GM19193 (cell line): ENCODE measurements around the gene MEIS1.

Experiments
- POLR2A ChIP-seq: IDR thresholded peaks from 4 replicates; pipeline ENCODE4 v1.6.1; 2011; ENCODE audit not compliant: insufficient read depth, insufficient read length; ENCODE audit errors: extremely low read depth

The MEIS1 gene

GRCh38 chr2:66469214-66469902, 34.4 kb downstream of the MEIS1 start:
- TF ChIP-seq POLR2A = no peak

DNA sequence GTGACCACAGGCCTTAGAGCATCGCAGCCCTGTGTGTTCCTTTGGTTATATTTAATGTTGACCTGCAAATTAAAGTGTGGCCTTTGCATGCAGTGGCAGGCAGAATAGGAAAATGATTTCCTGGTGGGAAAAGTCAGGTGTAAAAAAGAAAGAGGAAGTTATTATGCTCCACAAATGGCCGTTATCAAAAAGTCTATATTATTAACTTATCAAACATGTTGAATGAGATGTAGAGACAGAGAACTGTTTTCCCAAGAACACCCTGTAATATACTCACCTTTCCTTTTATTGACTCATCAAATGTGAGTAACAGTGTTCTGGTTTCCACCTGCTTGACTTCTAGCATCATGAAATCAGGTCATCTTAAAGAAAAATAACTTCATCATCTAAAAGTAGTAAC, 35.3 kb downstream of the MEIS1 start:
- no peak for TF ChIP-seq POLR2A

DNA sequence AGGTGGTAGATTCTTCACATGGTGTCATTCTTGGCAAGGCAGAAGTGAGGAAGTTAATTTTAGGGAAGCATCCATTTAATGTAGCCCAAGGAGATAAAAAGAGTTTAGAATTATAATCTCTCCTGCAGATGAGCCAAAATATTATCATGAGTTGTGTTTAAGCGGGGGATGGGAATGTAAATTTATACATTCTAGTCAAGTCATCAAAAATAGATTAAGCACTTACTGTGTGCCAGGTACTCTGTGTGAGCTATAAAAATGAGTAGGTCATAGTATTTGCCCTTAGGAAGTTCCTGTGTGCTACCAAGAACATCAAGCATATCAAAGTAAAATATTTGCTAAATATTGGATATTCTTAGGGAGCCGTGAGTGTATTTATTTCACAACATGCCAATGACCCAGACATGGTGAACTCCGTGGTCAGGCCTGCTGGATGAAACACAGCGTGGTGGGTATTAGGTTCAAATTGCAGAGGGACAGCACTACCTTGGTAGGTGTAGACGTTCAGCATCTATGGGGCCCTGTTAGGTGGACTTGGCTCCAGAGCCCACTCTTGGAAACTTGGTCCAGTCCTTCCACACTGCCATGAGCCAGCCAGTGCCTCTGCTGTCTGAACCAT, 37.4 kb downstream of the MEIS1 start:
- TF ChIP-seq POLR2A = no peak

DNA sequence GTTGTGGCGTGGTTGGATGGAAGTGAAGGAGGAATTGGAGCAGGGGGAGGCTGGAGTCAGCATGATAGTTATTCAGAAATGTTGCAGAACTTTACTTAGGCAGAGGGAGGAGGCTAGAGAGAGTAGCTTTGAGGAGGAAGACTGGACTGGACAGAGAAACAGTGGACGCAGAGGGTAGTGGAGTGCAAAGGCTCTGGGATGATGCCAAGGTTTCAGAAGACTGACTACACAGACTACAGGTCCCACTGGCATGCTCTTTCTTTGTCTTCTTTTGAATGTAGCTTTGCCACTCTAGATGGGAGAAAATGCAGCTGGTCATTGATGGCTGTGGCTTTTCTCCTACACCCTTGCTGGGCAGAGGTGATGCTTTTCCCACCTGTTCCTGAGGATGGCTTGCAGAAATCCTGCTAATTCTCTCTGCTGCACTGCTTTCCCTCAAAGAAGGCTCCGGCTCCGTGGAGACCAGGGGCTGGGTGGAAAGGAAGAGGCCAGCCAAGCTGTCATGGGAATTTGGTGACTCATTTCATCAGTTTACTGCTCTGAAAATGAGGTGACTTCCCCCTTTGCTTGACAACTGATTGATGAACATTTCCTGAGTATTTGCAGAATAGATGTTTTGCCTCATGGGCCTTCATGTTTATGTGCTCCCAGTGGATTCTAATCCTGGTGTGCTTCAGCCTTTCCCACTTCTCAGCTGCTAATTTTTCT, 42.4 kb downstream of the MEIS1 start:
- no peak for TF ChIP-seq POLR2A

GRCh38 chr2:66478299-66478698, 43.4 kb downstream of the MEIS1 start:
- no peak for TF ChIP-seq POLR2A

DNA sequence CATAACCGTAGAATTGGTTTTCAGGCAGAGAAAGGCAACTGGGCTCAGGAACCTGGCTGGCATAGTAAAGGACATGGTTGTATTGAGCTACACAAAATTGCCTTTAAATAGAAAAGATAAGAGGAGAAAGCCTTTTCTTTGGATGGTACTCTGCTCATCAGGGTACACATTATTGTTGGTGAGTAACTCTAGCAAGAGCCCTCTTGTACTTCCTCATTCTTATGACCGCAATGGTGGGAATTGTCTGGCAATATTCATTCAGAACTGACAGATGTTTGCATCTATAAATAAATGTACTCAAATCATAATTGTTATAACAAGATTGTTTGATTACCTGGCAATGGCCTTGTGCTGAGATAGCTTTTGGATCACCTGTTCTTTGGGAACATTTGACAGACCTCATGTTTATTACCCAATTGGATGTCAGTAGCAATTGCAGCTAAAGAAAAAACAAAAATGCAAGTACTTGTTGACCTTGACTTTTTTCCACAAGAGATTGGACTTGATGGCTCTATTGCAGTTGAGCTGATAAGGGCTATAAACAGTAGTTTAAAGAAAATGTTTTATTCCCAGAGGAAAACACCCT, 43.9 kb downstream of the MEIS1 start:
- TF ChIP-seq POLR2A = no peak

- TF ChIP-seq POLR2A = no peak
Observed at GRCh38 chr2:66481100-66481549, 46.2 kb downstream of the MEIS1 start.

GRCh38 chr2:66488946-66489345, 54.0 kb downstream of the MEIS1 start:
- no peak for TF ChIP-seq POLR2A

DNA sequence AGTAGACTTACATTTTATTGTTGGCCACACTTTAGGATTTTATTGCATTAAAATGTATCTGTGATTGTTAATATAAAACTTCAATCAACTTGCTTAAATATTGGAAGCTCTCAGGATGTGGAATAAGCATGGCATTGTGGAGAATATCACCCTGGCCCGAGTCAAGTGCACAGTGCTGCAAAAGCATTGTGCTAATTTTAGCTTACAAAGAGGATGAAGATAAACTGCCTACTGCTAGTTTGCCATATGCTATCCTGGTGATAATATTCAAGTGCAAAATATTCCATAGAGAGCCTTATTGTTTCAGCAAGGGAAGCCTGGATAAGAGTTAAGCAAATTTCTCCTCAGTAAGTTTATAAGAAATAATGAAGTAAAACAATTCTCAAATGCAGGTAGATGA, 54.5 kb downstream of the MEIS1 start:
- TF ChIP-seq POLR2A = no peak

GRCh38 chr2:66490588-66491001, 55.7 kb downstream of the MEIS1 start:
- no peak for TF ChIP-seq POLR2A

- no peak for TF ChIP-seq POLR2A
Observed at GRCh38 chr2:66494708-66495107, 59.8 kb downstream of the MEIS1 start.

DNA sequence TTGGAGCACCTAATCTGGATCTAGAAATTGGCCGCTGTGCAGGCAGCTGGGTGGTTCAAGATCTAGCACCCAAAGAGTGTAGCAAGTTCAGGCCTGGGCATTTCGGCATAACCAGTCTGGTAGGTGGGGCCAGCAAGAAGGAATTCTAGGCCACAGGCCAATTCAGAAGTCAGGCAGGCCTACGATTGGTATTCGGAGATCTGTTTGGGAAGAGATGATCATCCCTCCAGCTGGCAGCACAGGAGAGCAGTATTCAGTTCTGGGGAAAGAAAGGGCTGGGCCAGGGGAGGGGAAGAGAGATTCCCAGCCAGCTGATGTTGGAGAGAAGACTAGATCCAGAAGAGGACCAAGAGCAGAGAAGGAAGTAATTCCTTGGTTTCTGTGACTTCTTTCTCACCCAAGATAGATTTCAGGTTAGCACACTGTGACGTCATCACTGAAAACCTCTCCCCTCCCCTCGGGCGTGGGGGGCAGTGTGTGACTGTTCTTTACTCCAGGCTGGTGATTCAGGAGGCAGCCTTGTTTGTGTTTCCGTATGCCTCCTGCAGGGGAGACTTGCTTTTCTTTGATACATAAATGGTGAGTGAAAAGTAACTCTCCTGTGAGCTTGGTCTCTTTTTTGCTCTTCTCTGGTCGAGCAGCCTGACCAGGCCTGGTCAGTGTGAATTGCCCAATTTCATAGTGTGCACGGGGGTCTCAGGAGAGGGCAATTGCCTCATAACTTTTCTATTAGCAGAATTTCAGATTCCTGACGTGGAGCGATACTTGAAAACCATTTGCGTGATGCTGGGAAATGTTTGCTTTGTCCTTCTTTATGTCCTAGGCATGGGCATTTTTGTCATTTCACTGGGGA, 61.1 kb downstream of the MEIS1 start:
- no peak for TF ChIP-seq POLR2A

- no peak for TF ChIP-seq POLR2A
Observed at GRCh38 chr2:66496670-66497420, 61.9 kb downstream of the MEIS1 start.
